B cell (primary cell): ENCODE measurements around the gene PHLDA3. TPM values are rescaled to one million over a fixed set of nuclear protein-coding genes. Genes with fewer than 3 reads are reported as not detected.

Source experiments
- ATAC-seq: fragments of 200-7000 bp; cut with Tn5 transposase; one replicate; pipeline ENCODE4 v1.10.0; 2021; ENCODE audit warnings: low read depth, mild to moderate bottlenecking, moderate number of reproducible peaks, moderate library complexity
- CTCF ChIA-PET: fragments of 350-600 bp; sonication (Branson Sonifier 250); formaldehyde crosslinking; loops from one replicate; lab custom pipeline; 2021; ENCODE audit warnings: antibody characterized with exemption, inconsistent platforms; lab: Charles Lee
- POLR2A ChIA-PET: fragments of 350-600 bp; sonication (Branson Sonifier 250); formaldehyde crosslinking; loops from one replicate; lab custom pipeline; 2021; ENCODE audit warnings: antibody characterized with exemption; lab: Charles Lee
- DNase-seq: peaks from one replicate; pipeline ENCODE4 v3.0.0; 2013
- H2AFZ ChIP-seq: 2 replicates; pipeline ENCODE4 v1.6.1; 2012; ENCODE audit warnings: mild to moderate bottlenecking, low read depth, low read length; ENCODE audit not compliant: insufficient read depth, poor library complexity, severe bottlenecking
- H3K27ac ChIP-seq, 2 donors: 1 replicate in 1 of 2; 2 replicates in 1 of 2; pipeline ENCODE4 v1.5.1; 2012 to 2013; ENCODE audit warnings: low read length in 2 of 2, mild to moderate bottlenecking in 2 of 2, moderate library complexity in 1 of 2
- H3K27me3 ChIP-seq, 4 experiments: fragments of 200-600 bp in 1 of 4; sonication (generic) in 1 of 4; replicated peaks in 1 of 4; 1 replicate in 2 of 4; 2 replicates in 2 of 4; pipeline versions ENCODE4 v1.6.1 to v1.7.0; 2013 to 2016; ENCODE audit warnings: low read length in 3 of 4, mild to moderate bottlenecking in 2 of 4, mixed read lengths in 1 of 4, moderate library complexity in 1 of 4; ENCODE audit not compliant: insufficient read depth in 4 of 4, control insufficient read depth in 3 of 4; ENCODE audit errors: control extremely low read depth in 1 of 4
- H3K36me3 ChIP-seq, 2 experiments: replicated peaks in 1 of 2; 1 replicate in 1 of 2; 2 replicates in 1 of 2; pipeline versions ENCODE4 v1.6.1 to v1.7.1; 2013; ENCODE audit warnings: low read length in 1 of 2; ENCODE audit not compliant: insufficient read depth in 2 of 2, control insufficient read depth in 1 of 2; ENCODE audit errors: control extremely low read depth in 1 of 2, extremely low read depth in 1 of 2
- H3K4me1 ChIP-seq, 2 donors: fragments of 200-600 bp in 1 of 2; sonication (generic) in 1 of 2; 1 replicate in 1 of 2; 2 replicates in 1 of 2; pipeline versions ENCODE4 v1.5.1 to v1.6.1; 2013 to 2017; ENCODE audit warnings: low read length in 2 of 2; ENCODE audit not compliant: control insufficient read depth in 2 of 2, insufficient read depth in 2 of 2
- H3K4me2 ChIP-seq: replicated peaks from 2 replicates; pipeline ENCODE3; 2012; ENCODE audit warnings: mild to moderate bottlenecking, low read depth, low read length; ENCODE audit not compliant: poor library complexity, severe bottlenecking
- H3K4me3 ChIP-seq, 5 experiments: fragments of 200-600 bp in 1 of 5; sonication (generic) in 1 of 5; 1 replicate in 3 of 5; 2 replicates in 2 of 5; pipeline versions ENCODE4 v1.5.1 to v1.7.0; 2011 to 2016; ENCODE audit warnings: low read length in 4 of 5, mild to moderate bottlenecking in 4 of 5, low read depth in 2 of 5, control low read depth in 1 of 5, moderate library complexity in 1 of 5; ENCODE audit not compliant: insufficient read depth in 1 of 5; ENCODE audit errors: control extremely low read depth in 1 of 5, extremely low read depth in 1 of 5
- H3K79me2 ChIP-seq: fragments of 200-600 bp; sonication (generic); one replicate; pipeline ENCODE4 v1.6.0; 2016; ENCODE audit warnings: low read length; ENCODE audit not compliant: control insufficient read depth, insufficient read depth
- H3K9ac ChIP-seq: fragments of 200-600 bp; sonication (generic); 2 replicates; pipeline ENCODE4 v1.6.1; 2017; ENCODE audit warnings: mild to moderate bottlenecking, low read length, moderate library complexity
- H3K9me3 ChIP-seq, 3 donors: one replicate each; pipeline versions ENCODE4 v1.6.1 to v1.7.1; 2013; ENCODE audit warnings: low read length in 2 of 3; ENCODE audit not compliant: control insufficient read depth in 2 of 3, insufficient read depth in 1 of 3; ENCODE audit errors: control extremely low read depth in 1 of 3
- H4K20me1 ChIP-seq: 2 replicates; pipeline ENCODE4 v1.6.0; 2012; ENCODE audit warnings: mild to moderate bottlenecking, low read length; ENCODE audit not compliant: insufficient read depth, control insufficient read depth, poor library complexity, severe bottlenecking
- H3K27ac Mint-ChIP-seq: one replicate; pipeline ENCODE4 v1.8.0; 2021; ENCODE audit warnings: mixed read lengths
- H3K27me3 Mint-ChIP-seq: one replicate; pipeline ENCODE4 v1.8.0; 2021; ENCODE audit warnings: mixed read lengths
- H3K4me1 Mint-ChIP-seq: one replicate; pipeline ENCODE4 v1.8.0; 2021; ENCODE audit warnings: mixed read lengths
- H3K4me3 Mint-ChIP-seq: one replicate; pipeline ENCODE4 v1.8.0; 2021; ENCODE audit warnings: mixed read lengths
- H3K9me3 Mint-ChIP-seq: one replicate; pipeline ENCODE4 v1.8.0; 2022; ENCODE audit warnings: mixed read lengths; ENCODE audit not compliant: insufficient read depth
- EZH2 ChIP-seq: IDR thresholded peaks from 2 replicates; pipeline ENCODE4 v1.6.1; 2012; ENCODE audit warnings: borderline replicate concordance, low read depth, mild to moderate bottlenecking, moderate library complexity, low read length; ENCODE audit not compliant: insufficient read depth, poor library complexity, severe bottlenecking
- WGBS: methylation state at CpG from one replicate; pipeline ENCODE4 v1.1.5; 2013; ENCODE audit warnings: missing lambda C conversion rate; ENCODE audit not compliant: insufficient coverage; 5-methylcytosine and 5-hydroxymethylcytosine counted together
- intact Hi-C: fragments of 100-400 bp; cut with micrococcal nuclease; formaldehyde crosslinking; loops from one replicate; pipeline ENCODE4 v1.10.0; 2022
- polyA plus RNA-seq: library from polyadenylated mRNA; depleted of rRNA; stranded (reverse); fragments of >200 nt; gene quantifications from 2 replicates; pipeline ENCODE4 v1.2.3, GENCODE V29; 2012
- total RNA-seq, 2 donors: library from RNA; stranded (reverse); fragments of 120-200 nt in 1 of 2; gene quantifications; 1 replicate in 1 of 2; 2 replicates in 1 of 2; pipeline versions ENCODE4 v1.2.3 to v1.2.4, GENCODE V29; 2013 to 2022
- TF ChIP-seq, protein P1 (sequence below): fragments of 200-600 bp; IDR thresholded peaks from one replicate; pipeline ENCODE4 v1.8.0; 2022; ENCODE audit warnings: antibody characterized with exemption, mild to moderate bottlenecking

The PHLDA3 gene
- total and polyA plus RNA-seq, 2 donors (not counting 1 experiment from before 2014, with no cell fraction given): 0.20 to 0.30 TPM

- TF ChIP-seq EZH2: no peak
- Histone ChIP-seq H3K4me2 (no peak overlapping the region), H3K79me2 (no peaks in the 10 kb centered on the region), H3K27ac (no peak overlapping the region), H3K4me3 (no peak overlapping the region), H3K4me1 (no peaks in the 10 kb centered on the region), H3K27me3 (no peaks in the 10 kb centered on the region), H2AFZ (no peak overlapping the region), H3K9me3 (peaks cover 0 to 17% (median 0%) of the 10 kb centered on the region in 3 donors), H4K20me1 (no peaks in the 10 kb centered on the region), H3K36me3 (peaks cover 0 to 18% of the 10 kb centered on the region in 2 experiments), H3K9ac (no peak overlapping the region)
- Mint-ChIP-seq H3K9me3 (no peaks in the 10 kb centered on the region), H3K4me1 (peaks cover 8% of the 10 kb centered on the region), H3K27ac (no peak overlapping the region), H3K27me3 (no peaks in the 10 kb centered on the region), H3K4me3 (no peak overlapping the region)
- ChIA-PET POLR2A (interaction anchor here (0.7 kb wide), 1 partner anchor 499 kb away, joined by 3 read pairs; no protein-coding TSS in a partner anchor), CTCF (interaction anchor here (3.1 to 4.7 kb wide), 2 partner anchors 8 to 23 kb away, joined by 18 to 28 read pairs; no protein-coding TSS in a partner anchor)
- ATAC-seq: no peak
- no peak for DNase-seq
- intact Hi-C loops: no loop called here
- 100% methylated on average over 3 of the region's 6 CpGs for WGBS
Observed at GRCh38 chr1:201489643-201490261, 20.8 kb upstream of the PHLDA3 start.

DNA sequence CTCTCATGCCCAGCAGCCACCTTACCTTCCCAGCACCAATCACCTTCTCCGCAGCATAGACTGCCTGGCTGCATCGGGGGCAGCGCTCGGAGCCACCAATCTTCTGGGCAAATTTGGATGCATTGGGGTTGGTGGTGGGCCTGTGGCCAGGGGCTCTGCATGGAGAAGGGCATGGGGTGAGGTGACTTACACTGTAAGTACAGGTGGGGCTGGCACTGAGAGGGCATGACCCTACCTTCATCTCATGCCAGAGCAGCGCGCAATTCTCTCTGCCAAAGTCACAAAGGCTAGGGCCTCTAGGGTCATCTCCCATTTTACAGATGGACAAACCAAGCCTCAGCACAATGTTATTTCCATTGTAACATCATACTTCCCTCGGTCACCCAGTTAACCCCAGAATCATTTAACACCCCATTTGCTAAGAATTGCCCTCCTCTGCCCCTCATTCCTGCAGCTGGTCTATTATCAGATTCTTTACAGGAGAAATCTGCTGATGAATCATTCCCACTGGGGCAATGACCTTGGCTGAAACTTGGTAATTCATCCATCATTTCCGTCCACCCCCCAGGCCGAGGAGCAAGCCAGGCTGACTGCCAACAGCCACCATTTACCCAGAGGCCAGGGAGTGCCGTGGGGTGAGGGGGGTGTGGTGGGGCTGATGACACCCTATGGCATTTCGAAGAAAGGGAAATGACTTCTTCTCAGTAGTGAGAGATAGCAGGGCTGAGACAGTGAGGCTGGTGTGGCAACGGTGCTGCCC lies 20.0 kb upstream of the PHLDA3 start:
- H3K9me3 ChIP-seq: peaks cover 0 to 13% (median 0%) of the 10 kb centered on the region in 3 donors
- H3K36me3 ChIP-seq: peaks cover 0 to 12% of the 10 kb centered on the region in 2 experiments
- H3K27me3 Mint-ChIP-seq: no peaks in the 10 kb centered on the region
- H3K4me2 ChIP-seq: no peak overlapping the region
- H3K79me2 ChIP-seq: no peaks in the 10 kb centered on the region
- H3K27ac Mint-ChIP-seq: no peak overlapping the region
- H3K27ac ChIP-seq: no peak overlapping the region
- no peak overlapping the region for H2AFZ ChIP-seq
- 89% methylated on average over 7 of the region's 12 CpGs for WGBS
- H3K4me3 Mint-ChIP-seq: no peak overlapping the region
- H3K4me1 ChIP-seq: no peaks in the 10 kb centered on the region
- POLR2A ChIA-PET: no interaction called here
- H3K9ac ChIP-seq: no peak overlapping the region
- ATAC-seq (no peak), DNase-seq (no peak)
- CTCF ChIA-PET: interaction anchor here (3.1 to 10.2 kb wide), 3 partner anchors 8 to 26 kb away, joined by 18 to 407 read pairs (median 28); no protein-coding TSS in a partner anchor
- no peaks in the 10 kb centered on the region for H3K9me3 Mint-ChIP-seq
- no peaks in the 10 kb centered on the region for H3K27me3 ChIP-seq
- no peak for TF ChIP-seq EZH2
- TF ChIP-seq, protein P1, sequence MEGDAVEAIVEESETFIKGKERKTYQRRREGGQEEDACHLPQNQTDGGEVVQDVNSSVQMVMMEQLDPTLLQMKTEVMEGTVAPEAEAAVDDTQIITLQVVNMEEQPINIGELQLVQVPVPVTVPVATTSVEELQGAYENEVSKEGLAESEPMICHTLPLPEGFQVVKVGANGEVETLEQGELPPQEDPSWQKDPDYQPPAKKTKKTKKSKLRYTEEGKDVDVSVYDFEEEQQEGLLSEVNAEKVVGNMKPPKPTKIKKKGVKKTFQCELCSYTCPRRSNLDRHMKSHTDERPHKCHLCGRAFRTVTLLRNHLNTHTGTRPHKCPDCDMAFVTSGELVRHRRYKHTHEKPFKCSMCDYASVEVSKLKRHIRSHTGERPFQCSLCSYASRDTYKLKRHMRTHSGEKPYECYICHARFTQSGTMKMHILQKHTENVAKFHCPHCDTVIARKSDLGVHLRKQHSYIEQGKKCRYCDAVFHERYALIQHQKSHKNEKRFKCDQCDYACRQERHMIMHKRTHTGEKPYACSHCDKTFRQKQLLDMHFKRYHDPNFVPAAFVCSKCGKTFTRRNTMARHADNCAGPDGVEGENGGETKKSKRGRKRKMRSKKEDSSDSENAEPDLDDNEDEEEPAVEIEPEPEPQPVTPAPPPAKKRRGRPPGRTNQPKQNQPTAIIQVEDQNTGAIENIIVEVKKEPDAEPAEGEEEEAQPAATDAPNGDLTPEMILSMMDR: no peak
- no peak overlapping the region for H3K4me3 ChIP-seq
- peaks cover 8% of the 10 kb centered on the region for H3K4me1 Mint-ChIP-seq
- intact Hi-C loops: no loop called here
- H4K20me1 ChIP-seq: no peaks in the 10 kb centered on the region
